Adipocyte (in vitro differentiated cells): Measurements from ENCODE around the gene CDCP1.
A peak's percentile ranks its signal among the peaks of the same experiment; 100 is the strongest.

ENCODE experiments used
- DNase-seq: peaks from one replicate; pipeline ENCODE4 v3.0.0-alpha.2; 2015; ENCODE audit warnings: low read depth
- H3K27me3 ChIP-seq: replicated peaks from 2 replicates; pipeline ENCODE4 v1.7.0; 2013; ENCODE audit warnings: mild to moderate bottlenecking, low read length, moderate library complexity; ENCODE audit not compliant: control insufficient read depth, insufficient read depth
- H3K36me3 ChIP-seq: 2 replicates; pipeline ENCODE4 v1.7.0; 2013; ENCODE audit warnings: low read length, mild to moderate bottlenecking, moderate library complexity; ENCODE audit not compliant: control insufficient read depth, insufficient read depth, severe bottlenecking
- H3K4me1 ChIP-seq: 2 replicates; pipeline ENCODE4 v1.7.0; 2013; ENCODE audit warnings: mild to moderate bottlenecking, low read length, moderate library complexity; ENCODE audit not compliant: control insufficient read depth, insufficient read depth
- H3K4me3 ChIP-seq: 2 replicates; pipeline ENCODE4 v1.7.0; 2013; ENCODE audit warnings: mild to moderate bottlenecking, low read length, moderate library complexity
- H3K9ac ChIP-seq: 2 replicates; pipeline ENCODE4 v1.7.0; 2013; ENCODE audit warnings: mild to moderate bottlenecking, low read length, moderate library complexity
- H3K9me3 ChIP-seq: 2 replicates; pipeline ENCODE4 v1.7.0; 2013; ENCODE audit warnings: mild to moderate bottlenecking, low read length, moderate library complexity; ENCODE audit not compliant: control insufficient read depth

Gene CDCP1

GRCh38 chr3:45120359-45121158, 25.6 kb downstream of the CDCP1 start:
- Histone ChIP-seq H3K36me3 (no peaks in the 10 kb centered on the region), H3K9ac (no peak overlapping the region), H3K9me3 (no peaks in the 10 kb centered on the region), H3K4me1 (peaks cover 30% of the 10 kb centered on the region), H3K27me3 (no peaks in the 10 kb centered on the region), H3K4me3 (no peak overlapping the region)
- no peak for DNase-seq

- DNase-seq, result no peak
- no peaks in the 10 kb centered on the region for H3K9me3 ChIP-seq
- H3K36me3 ChIP-seq, result no peaks in the 10 kb centered on the region
- no peaks in the 10 kb centered on the region for H3K27me3 ChIP-seq
- H3K4me1 ChIP-seq, result peaks cover 30% of the 10 kb centered on the region
- no peak overlapping the region for H3K9ac ChIP-seq
- H3K4me3 ChIP-seq, result no peak overlapping the region
Measured at GRCh38 chr3:45119824-45120358, 26.3 kb downstream of the CDCP1 start.

GRCh38 chr3:45119376-45119775, 26.8 kb downstream of the CDCP1 start:
- DNase-seq, result no peak
- Histone ChIP-seq H3K9me3 (no peaks in the 10 kb centered on the region), H3K36me3 (no peaks in the 10 kb centered on the region), H3K4me1 (peaks cover 25% of the 10 kb centered on the region), H3K4me3 (no peak overlapping the region), H3K27me3 (no peaks in the 10 kb centered on the region), H3K9ac (no peak overlapping the region)

GRCh38 chr3:45118615-45119071, 27.5 kb downstream of the CDCP1 start:
- Histone ChIP-seq H3K9me3 (no peaks in the 10 kb centered on the region), H3K36me3 (no peaks in the 10 kb centered on the region), H3K9ac (no peak overlapping the region), H3K27me3 (no peaks in the 10 kb centered on the region), H3K4me1 (peaks cover 18% of the 10 kb centered on the region), H3K4me3 (no peak overlapping the region)
- DNase-seq, result no peak

GRCh38 chr3:45116350-45116749, 29.8 kb downstream of the CDCP1 start:
- Histone ChIP-seq H3K9ac (no peak overlapping the region), H3K4me1 (peaks cover 16% of the 10 kb centered on the region), H3K36me3 (no peaks in the 10 kb centered on the region), H3K4me3 (no peak overlapping the region), H3K9me3 (no peaks in the 10 kb centered on the region), H3K27me3 (no peaks in the 10 kb centered on the region)
- no peak for DNase-seq

GRCh38 chr3:45113625-45114050, 32.5 kb downstream of the CDCP1 start:
- Histone ChIP-seq H3K27me3 (no peaks in the 10 kb centered on the region), H3K36me3 (no peaks in the 10 kb centered on the region), H3K4me1 (peaks cover 9% of the 10 kb centered on the region), H3K4me3 (no peak overlapping the region), H3K9me3 (no peaks in the 10 kb centered on the region), H3K9ac (no peak overlapping the region)
- no peak for DNase-seq

GRCh38 chr3:45112939-45113338, 33.2 kb downstream of the CDCP1 start:
- DNase-seq, result peak; percentile 47
- Histone ChIP-seq H3K9ac (no peak overlapping the region), H3K27me3 (no peaks in the 10 kb centered on the region), H3K36me3 (no peaks in the 10 kb centered on the region), H3K4me3 (peak overlapping the region; percentile 3), H3K9me3 (no peaks in the 10 kb centered on the region), H3K4me1 (peaks cover 9% of the 10 kb centered on the region)

GRCh38 chr3:45110509-45110833, 35.7 kb downstream of the CDCP1 start:
- no peak for DNase-seq
- Histone ChIP-seq H3K36me3 (no peaks in the 10 kb centered on the region), H3K9me3 (no peaks in the 10 kb centered on the region), H3K27me3 (no peaks in the 10 kb centered on the region), H3K9ac (no peak overlapping the region), H3K4me3 (no peak overlapping the region), H3K4me1 (peaks cover 17% of the 10 kb centered on the region)

- H3K36me3 ChIP-seq, result no peaks in the 10 kb centered on the region
- DNase-seq, result no peak
- H3K4me1 ChIP-seq, result peaks cover 23% of the 10 kb centered on the region
- no peak overlapping the region for H3K9ac ChIP-seq
- H3K9me3 ChIP-seq, result no peaks in the 10 kb centered on the region
- H3K27me3 ChIP-seq, result no peaks in the 10 kb centered on the region
- H3K4me3 ChIP-seq, result no peak overlapping the region
Measured at GRCh38 chr3:45109771-45110508, 36.2 kb downstream of the CDCP1 start.

- H3K9ac ChIP-seq, result no peak overlapping the region
- H3K4me3 ChIP-seq, result no peak overlapping the region
- DNase-seq, result no peak
- no peaks in the 10 kb centered on the region for H3K27me3 ChIP-seq
- H3K4me1 ChIP-seq, result peaks cover 14% of the 10 kb centered on the region
- no peaks in the 10 kb centered on the region for H3K9me3 ChIP-seq
- H3K36me3 ChIP-seq, result no peaks in the 10 kb centered on the region
Measured at GRCh38 chr3:45106874-45107273, 39.3 kb downstream of the CDCP1 start.

GRCh38 chr3:45105855-45106671, 40.1 kb downstream of the CDCP1 start:
- Histone ChIP-seq H3K9me3 (no peaks in the 10 kb centered on the region), H3K4me1 (peaks cover 17% of the 10 kb centered on the region), H3K36me3 (no peaks in the 10 kb centered on the region), H3K9ac (no peak overlapping the region), H3K4me3 (no peak overlapping the region), H3K27me3 (no peaks in the 10 kb centered on the region)
- peak; percentile 72 for DNase-seq
